COR-L47 (cell line): ENCODE measurements around the gene PLPP4.

Source experiments
- DNase-seq: peaks from one replicate; lab custom pipeline; 2025; lab: John Stamatoyannopoulos, UW

The PLPP4 gene

GRCh38 chr10:120457431-120458172, 575 bp downstream of the PLPP4 start:
- no peak for DNase-seq

- DNase-seq: no peak
Observed at GRCh38 chr10:120458432-120458831, 1.4 kb downstream of the PLPP4 start.

GRCh38 chr10:120459185-120459584, 2.2 kb downstream of the PLPP4 start:
- no peak for DNase-seq

GRCh38 chr10:120460186-120460585, 3.2 kb downstream of the PLPP4 start:
- no peak for DNase-seq

GRCh38 chr10:120460776-120461175, 3.7 kb downstream of the PLPP4 start:
- no peak for DNase-seq

- DNase-seq: no peak
Observed at GRCh38 chr10:120462018-120462682, 5.1 kb downstream of the PLPP4 start.

GRCh38 chr10:120465138-120465537, 8.1 kb downstream of the PLPP4 start:
- no peak for DNase-seq

GRCh38 chr10:120466006-120466405, 9.0 kb downstream of the PLPP4 start:
- no peak for DNase-seq

- DNase-seq: no peak
Observed at GRCh38 chr10:120473593-120473992, 16.6 kb downstream of the PLPP4 start.

- no peak for DNase-seq
Observed at GRCh38 chr10:120474956-120475355, 17.9 kb downstream of the PLPP4 start.

- DNase-seq: no peak
Observed at GRCh38 chr10:120475844-120476791, 19.1 kb downstream of the PLPP4 start.

GRCh38 chr10:120477021-120477742, 20.2 kb downstream of the PLPP4 start:
- no peak for DNase-seq

- DNase-seq: no peak
Observed at GRCh38 chr10:120477743-120478141, 20.7 kb downstream of the PLPP4 start.

GRCh38 chr10:120478386-120478785, 21.4 kb downstream of the PLPP4 start:
- DNase-seq: no peak

GRCh38 chr10:120479506-120479905, 22.5 kb downstream of the PLPP4 start:
- no peak for DNase-seq

- DNase-seq: no peak
Observed at GRCh38 chr10:120480065-120480600, 23.1 kb downstream of the PLPP4 start.

GRCh38 chr10:120480848-120481247, 23.8 kb downstream of the PLPP4 start:
- DNase-seq: no peak

- no peak for DNase-seq
Observed at GRCh38 chr10:120483006-120483405, 26.0 kb downstream of the PLPP4 start.

- DNase-seq: no peak
Observed at GRCh38 chr10:120483651-120484301, 26.7 kb downstream of the PLPP4 start.

- no peak for DNase-seq
Observed at GRCh38 chr10:120485946-120486345, 28.9 kb downstream of the PLPP4 start.

- no peak for DNase-seq
Observed at GRCh38 chr10:120486671-120487205, 29.7 kb downstream of the PLPP4 start.
